WERI-Rb-1 (cell line): ENCODE results near the gene KCNJ15.

ENCODE experiments used
- DNase-seq: peaks from one replicate; pipeline ENCODE4 v3.0.0-alpha.2; 2020
- H3K27ac ChIP-seq: fragments of 250-450 bp; sonication (Bioruptor Pico); 2 replicates; pipeline ENCODE4 v1.5.1; 2020; ENCODE audit warnings: mild to moderate bottlenecking, moderate library complexity
- H3K27me3 ChIP-seq: fragments of 250-450 bp; sonication (Bioruptor Pico); 2 replicates; pipeline ENCODE4 v1.5.1; 2021; ENCODE audit warnings: mild to moderate bottlenecking, low read depth, moderate library complexity; ENCODE audit not compliant: insufficient read depth, severe bottlenecking
- H3K36me3 ChIP-seq: fragments of 250-450 bp; sonication (Bioruptor Pico); 2 replicates; pipeline ENCODE4 v1.5.1; 2020; ENCODE audit warnings: mild to moderate bottlenecking, moderate library complexity
- H3K4me3 ChIP-seq: 2 replicates; pipeline ENCODE4 v1.5.1; 2011; ENCODE audit warnings: low read depth, mild to moderate bottlenecking, control low read depth, low read length
- H3K9me3 ChIP-seq: fragments of 250-450 bp; sonication (Bioruptor Pico); 2 replicates; pipeline ENCODE4 v1.5.1; 2021; ENCODE audit warnings: mild to moderate bottlenecking, moderate library complexity; ENCODE audit not compliant: severe bottlenecking
- CTCF ChIP-seq: IDR thresholded peaks from 2 replicates; pipeline ENCODE4 v1.5.1; 2011; ENCODE audit warnings: low read depth, mild to moderate bottlenecking, control low read depth, inconsistent platforms, low read length

KCNJ15 gene

DNA sequence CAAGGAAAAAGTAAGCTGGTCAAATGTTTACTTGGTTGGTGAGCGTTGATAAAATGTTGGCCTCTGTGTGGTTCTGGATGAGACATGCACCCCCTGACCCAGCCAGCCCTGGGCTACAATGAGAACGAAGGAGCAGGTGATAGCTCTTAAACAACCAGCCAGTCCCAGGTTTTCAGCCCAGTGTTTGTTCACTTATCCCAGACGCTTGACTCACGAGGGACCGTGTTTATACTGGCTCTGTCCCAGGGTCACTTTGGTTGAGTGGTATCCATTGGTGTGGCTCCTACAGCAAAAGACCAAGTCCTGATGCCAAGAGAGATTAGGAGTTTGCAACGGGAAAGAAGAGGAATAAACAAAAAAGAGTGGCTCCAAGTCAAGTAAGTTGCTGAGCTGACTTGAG lies 86.9 kb downstream of the KCNJ15 start:
- Histone ChIP-seq H3K27ac (no peak overlapping the region), H3K27me3 (no peaks in the 10 kb centered on the region), H3K36me3 (no peaks in the 10 kb centered on the region), H3K4me3 (no peak overlapping the region), H3K9me3 (no peaks in the 10 kb centered on the region)
- DNase-seq = no peak
- TF ChIP-seq CTCF = no peak

DNA sequence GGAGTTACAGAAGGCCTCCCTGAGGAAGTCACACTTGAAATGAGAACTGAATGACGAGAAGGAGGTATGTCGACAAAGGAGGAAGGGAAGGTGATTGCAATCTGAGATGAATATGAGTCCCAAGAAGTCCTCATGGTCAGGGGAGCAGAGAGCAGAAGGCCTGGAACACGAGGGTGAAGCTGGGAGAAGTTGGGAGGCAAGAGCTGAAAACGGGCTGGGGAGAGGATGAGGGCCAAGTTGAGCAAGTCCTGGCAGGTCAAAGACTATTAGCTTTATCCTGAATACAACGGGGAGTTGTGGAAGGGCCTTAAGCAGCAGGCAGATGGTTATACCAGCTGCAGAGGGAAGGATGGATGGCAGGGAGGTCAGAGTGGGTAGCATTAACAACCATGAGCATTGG lies 89.5 kb downstream of the KCNJ15 start:
- H3K27me3 ChIP-seq = no peaks in the 10 kb centered on the region
- TF ChIP-seq CTCF = no peak
- no peak overlapping the region for H3K4me3 ChIP-seq
- H3K27ac ChIP-seq = no peak overlapping the region
- H3K36me3 ChIP-seq = no peaks in the 10 kb centered on the region
- DNase-seq = peak; percentile 39
- H3K9me3 ChIP-seq = no peaks in the 10 kb centered on the region

DNA sequence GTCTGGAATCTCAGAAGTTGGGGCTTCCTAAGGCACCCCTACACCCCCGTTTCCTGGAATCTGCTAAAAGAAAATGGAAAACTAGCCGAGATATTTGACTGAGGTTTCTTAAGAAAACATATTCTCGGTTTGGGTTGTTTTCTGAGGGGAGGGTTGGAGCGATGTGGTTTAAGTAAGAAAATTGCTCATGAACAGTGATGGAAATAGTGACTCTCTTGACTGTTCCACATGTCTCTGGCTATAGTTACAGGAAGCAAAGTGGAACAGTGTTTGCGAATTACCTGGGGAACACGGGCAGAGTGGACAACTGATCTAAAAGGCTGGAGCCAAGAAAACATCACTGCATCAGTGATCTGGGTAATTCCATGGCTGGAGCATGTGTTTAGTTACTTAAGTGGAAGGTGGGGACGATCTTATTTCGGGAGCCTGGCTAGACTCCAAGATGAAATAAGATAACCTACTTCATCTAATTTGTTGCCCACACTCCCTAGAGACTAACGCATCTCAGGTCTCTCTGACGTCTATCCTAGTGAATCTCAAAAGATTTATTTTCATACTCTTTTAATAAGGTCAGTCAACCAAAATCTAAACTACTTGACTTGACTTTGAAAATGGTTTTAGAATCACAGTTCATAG lies 92.4 kb downstream of the KCNJ15 start:
- DNase-seq = no peak
- no peaks in the 10 kb centered on the region for H3K27me3 ChIP-seq
- no peak for TF ChIP-seq CTCF
- no peak overlapping the region for H3K4me3 ChIP-seq
- no peaks in the 10 kb centered on the region for H3K9me3 ChIP-seq
- no peaks in the 10 kb centered on the region for H3K36me3 ChIP-seq
- no peak overlapping the region for H3K27ac ChIP-seq

- DNase-seq = no peak
- Histone ChIP-seq H3K9me3 (no peaks in the 10 kb centered on the region), H3K36me3 (no peaks in the 10 kb centered on the region), H3K27ac (no peak overlapping the region), H3K4me3 (no peak overlapping the region), H3K27me3 (no peaks in the 10 kb centered on the region)
- TF ChIP-seq CTCF = no peak
Measured at GRCh38 chr21:38349977-38350376, 93.2 kb downstream of the KCNJ15 start.

DNA sequence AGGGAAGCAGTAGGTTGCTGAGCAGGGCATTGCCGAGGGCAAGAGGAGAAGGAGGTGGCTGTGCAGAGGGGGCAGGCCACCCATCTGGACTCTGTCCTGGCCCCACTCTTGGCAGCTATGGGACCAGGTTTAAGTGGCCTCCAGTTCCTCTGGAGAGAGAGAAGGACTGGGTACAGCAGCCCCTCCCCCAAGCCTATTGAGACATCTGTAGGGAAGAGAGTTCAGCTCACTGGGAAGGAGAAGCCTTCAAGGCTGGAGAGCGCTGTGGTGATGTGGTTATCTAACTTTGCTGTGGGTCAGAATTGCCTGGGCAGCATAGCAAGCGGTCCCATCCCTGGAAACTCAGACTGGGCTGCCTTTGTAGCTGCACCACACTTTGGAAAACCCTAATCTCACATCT lies 93.9 kb downstream of the KCNJ15 start:
- Histone ChIP-seq H3K36me3 (no peaks in the 10 kb centered on the region), H3K27ac (no peak overlapping the region), H3K9me3 (no peaks in the 10 kb centered on the region), H3K4me3 (no peak overlapping the region), H3K27me3 (no peaks in the 10 kb centered on the region)
- TF ChIP-seq CTCF = no peak
- DNase-seq = no peak
